Nephron progenitor cell (in vitro differentiated cells): ENCODE data around the gene FERMT3.

ENCODE experiments used
- DNase-seq: peaks from one replicate; pipeline ENCODE4 v3.0.0; 2021
- H3K27ac Mint-ChIP-seq: 2 replicates; pipeline ENCODE4 v1.8.0; 2021; ENCODE audit warnings: mild to moderate bottlenecking, moderate library complexity, mixed read lengths
- H3K27me3 Mint-ChIP-seq: 2 replicates; pipeline ENCODE4 v1.8.0; 2021; ENCODE audit warnings: mild to moderate bottlenecking, low read depth, mixed read lengths; ENCODE audit not compliant: poor library complexity
- H3K36me3 Mint-ChIP-seq: 2 replicates; pipeline ENCODE4 v1.8.0; 2021; ENCODE audit warnings: low read depth, mixed read lengths
- H3K4me1 Mint-ChIP-seq: 2 replicates; pipeline ENCODE4 v1.8.0; 2021; ENCODE audit warnings: mixed read lengths
- H3K4me3 Mint-ChIP-seq: 2 replicates; pipeline ENCODE4 v1.8.0; 2021; ENCODE audit warnings: mild to moderate bottlenecking, moderate library complexity, mixed read lengths
- H3K9me3 Mint-ChIP-seq: 2 replicates; pipeline ENCODE4 v1.8.0; 2021; ENCODE audit warnings: mild to moderate bottlenecking, moderate library complexity, mixed read lengths
- TF ChIP-seq, protein P1 (sequence below): fragments of 200-600 bp; sonication (generic); IDR thresholded peaks from 2 replicates; pipeline ENCODE4 v1.5.0; 2021; ENCODE audit warnings: antibody characterized with exemption

Gene FERMT3

DNA sequence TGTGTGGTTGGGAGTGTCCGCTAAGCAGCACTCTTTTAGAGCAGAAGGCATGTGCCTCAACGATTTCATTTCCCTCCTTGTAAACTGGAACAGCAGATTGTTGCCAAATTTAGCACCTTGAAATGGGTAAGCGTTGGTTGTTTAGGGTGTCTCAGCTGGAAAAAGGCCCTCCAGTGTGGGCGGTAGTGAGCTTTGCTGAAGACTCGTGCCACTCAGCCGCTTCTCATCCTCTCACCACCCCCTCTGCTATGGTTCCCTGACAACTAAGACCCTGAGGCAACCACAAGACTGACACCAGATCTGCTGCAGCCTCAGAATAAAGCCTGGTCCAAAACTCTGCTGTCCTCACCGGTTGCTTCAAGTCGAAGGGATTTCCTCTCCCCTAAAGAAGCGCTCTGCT is 9.9 kb upstream of the FERMT3 start:
- no peaks in the 10 kb centered on the region for H3K4me1 Mint-ChIP-seq
- DNase-seq = no peak
- H3K9me3 Mint-ChIP-seq = no peaks in the 10 kb centered on the region
- TF ChIP-seq, protein P1, sequence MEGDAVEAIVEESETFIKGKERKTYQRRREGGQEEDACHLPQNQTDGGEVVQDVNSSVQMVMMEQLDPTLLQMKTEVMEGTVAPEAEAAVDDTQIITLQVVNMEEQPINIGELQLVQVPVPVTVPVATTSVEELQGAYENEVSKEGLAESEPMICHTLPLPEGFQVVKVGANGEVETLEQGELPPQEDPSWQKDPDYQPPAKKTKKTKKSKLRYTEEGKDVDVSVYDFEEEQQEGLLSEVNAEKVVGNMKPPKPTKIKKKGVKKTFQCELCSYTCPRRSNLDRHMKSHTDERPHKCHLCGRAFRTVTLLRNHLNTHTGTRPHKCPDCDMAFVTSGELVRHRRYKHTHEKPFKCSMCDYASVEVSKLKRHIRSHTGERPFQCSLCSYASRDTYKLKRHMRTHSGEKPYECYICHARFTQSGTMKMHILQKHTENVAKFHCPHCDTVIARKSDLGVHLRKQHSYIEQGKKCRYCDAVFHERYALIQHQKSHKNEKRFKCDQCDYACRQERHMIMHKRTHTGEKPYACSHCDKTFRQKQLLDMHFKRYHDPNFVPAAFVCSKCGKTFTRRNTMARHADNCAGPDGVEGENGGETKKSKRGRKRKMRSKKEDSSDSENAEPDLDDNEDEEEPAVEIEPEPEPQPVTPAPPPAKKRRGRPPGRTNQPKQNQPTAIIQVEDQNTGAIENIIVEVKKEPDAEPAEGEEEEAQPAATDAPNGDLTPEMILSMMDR = no peak
- H3K27me3 Mint-ChIP-seq = no peaks in the 10 kb centered on the region
- H3K4me3 Mint-ChIP-seq = no peak overlapping the region
- peak overlapping the region; percentile 37 for H3K27ac Mint-ChIP-seq
- peaks cover 69% of the 10 kb centered on the region for H3K36me3 Mint-ChIP-seq

DNA sequence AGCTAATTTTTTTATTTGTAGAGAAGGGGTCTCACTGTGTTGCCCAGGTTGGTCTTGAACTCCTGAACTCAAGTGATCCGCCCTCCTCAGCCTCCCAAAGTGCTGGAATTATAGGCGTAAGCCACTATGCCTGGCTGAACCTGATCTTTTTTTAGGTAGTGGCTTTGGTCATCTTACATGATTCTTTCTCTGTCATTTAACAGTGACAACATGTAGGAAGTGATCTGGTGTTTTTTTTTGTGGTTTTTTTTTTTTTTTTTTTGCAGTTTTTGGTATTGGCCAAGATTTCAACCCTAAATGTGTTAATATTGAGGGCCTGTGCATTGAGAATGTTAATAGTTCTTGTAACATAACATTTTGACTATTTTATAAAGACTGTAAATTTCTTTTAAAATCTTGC is 8.0 kb upstream of the FERMT3 start:
- H3K9me3 Mint-ChIP-seq = no peaks in the 10 kb centered on the region
- no peaks in the 10 kb centered on the region for H3K27me3 Mint-ChIP-seq
- TF ChIP-seq, protein P1 = no peak
- peaks cover 73% of the 10 kb centered on the region for H3K36me3 Mint-ChIP-seq
- peaks cover 10% of the 10 kb centered on the region for H3K4me1 Mint-ChIP-seq
- no peak overlapping the region for H3K4me3 Mint-ChIP-seq
- DNase-seq = no peak
- H3K27ac Mint-ChIP-seq = no peak overlapping the region

DNA sequence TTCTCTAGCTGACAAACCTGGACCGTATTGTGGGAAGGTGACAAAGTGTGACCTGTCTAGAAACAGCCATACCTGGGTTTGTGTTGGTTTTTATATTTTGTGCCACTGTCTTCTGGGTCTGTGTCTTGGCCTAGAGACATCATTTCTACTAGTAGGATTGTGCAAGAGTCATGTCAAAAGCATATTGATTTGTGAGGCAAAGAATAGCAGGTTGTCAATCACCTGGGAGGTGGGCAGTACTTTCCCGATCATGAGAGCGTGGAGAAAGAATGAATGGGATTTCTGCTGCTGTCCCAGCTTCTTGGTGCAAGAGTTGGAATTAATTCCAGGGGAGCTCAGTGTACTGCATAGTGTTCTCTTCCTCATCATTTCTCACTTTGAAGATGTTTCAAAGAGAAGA is 5.0 kb upstream of the FERMT3 start:
- Mint-ChIP-seq H3K4me3 (no peak overlapping the region), H3K27ac (peak overlapping the region; percentile 64), H3K9me3 (no peaks in the 10 kb centered on the region), H3K27me3 (no peaks in the 10 kb centered on the region), H3K4me1 (peaks cover 33% of the 10 kb centered on the region), H3K36me3 (peaks cover 62% of the 10 kb centered on the region)
- TF ChIP-seq, protein P1 = no peak
- DNase-seq = no peak

DNA sequence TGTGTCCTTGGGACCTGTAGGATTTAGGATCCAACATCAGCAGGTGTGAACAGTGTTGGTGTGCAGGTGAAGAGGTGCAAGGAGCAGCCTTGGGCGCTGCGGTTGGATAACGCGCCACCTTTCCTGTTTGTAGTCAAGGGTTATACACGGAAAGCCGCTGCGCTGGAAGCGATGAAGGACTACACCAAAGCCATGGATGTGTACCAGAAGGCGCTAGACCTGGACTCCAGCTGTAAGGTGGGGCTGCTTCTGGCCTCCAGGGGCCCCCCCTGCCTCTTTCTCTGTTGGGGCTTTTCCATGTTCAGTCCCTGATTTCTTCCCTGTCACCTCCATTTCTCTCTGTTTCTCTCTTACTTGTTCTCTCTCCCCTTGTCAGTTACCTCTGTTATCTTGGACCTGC is 3.5 kb upstream of the FERMT3 start:
- Mint-ChIP-seq H3K4me3 (no peak overlapping the region), H3K36me3 (peaks cover 49% of the 10 kb centered on the region), H3K27me3 (no peaks in the 10 kb centered on the region), H3K27ac (peak overlapping the region; percentile 98), H3K4me1 (peaks cover 44% of the 10 kb centered on the region), H3K9me3 (no peaks in the 10 kb centered on the region)
- no peak for DNase-seq
- TF ChIP-seq, protein P1 = no peak

DNA sequence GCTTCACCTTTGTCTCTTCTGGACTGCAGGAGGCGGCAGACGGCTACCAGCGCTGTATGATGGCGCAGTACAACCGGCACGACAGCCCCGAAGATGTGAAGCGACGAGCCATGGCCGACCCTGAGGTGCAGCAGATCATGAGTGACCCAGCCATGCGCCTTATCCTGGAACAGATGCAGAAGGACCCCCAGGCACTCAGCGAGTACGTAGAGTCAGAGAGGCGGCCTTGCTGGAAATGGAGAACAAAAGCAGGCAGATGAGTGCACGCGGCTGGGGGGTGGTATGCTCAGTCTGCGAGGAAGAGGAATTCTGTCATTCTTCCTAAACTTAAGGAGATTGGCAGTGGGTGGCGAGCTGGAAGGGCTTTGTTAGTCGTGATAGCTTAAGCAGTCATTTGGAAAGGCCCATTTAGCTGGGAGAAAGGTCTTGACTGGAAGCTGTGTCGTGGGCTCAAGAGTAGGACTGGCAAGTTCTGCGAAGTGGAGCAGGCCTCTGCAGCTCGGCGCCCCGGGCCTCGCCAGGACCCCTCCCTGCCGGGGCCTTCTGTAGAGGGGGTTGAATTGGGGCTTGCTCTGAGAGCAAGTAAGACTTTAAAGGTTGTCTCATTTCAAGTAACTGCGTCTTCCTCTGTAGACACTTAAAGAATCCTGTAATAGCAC is 3.0 kb upstream of the FERMT3 start:
- Mint-ChIP-seq H3K4me3 (peak overlapping the region; percentile 6), H3K27ac (peak overlapping the region; percentile 98), H3K9me3 (no peaks in the 10 kb centered on the region), H3K4me1 (peaks cover 44% of the 10 kb centered on the region), H3K36me3 (peaks cover 49% of the 10 kb centered on the region), H3K27me3 (no peaks in the 10 kb centered on the region)
- TF ChIP-seq, protein P1 = no peak
- no peak for DNase-seq

DNA sequence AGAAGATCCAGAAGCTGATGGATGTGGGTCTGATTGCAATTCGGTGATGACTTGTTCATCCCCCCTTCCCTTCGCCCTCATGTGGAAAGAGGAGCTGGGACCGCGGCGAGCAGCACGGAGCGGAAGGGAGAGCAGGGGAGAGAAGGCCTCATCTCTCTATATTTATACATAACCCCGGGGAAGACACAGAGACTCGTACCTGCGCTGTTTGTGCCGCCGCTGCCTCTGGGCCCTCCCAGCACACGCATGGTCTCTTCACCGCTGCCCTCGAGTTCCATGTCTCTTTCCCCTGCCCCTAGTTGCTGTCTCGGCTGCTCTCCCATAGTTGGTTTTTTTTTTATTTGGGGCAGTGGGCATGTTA is 2.5 kb upstream of the FERMT3 start:
- Mint-ChIP-seq H3K4me1 (peaks cover 49% of the 10 kb centered on the region), H3K27ac (peak overlapping the region; percentile 98), H3K9me3 (no peaks in the 10 kb centered on the region), H3K36me3 (peaks cover 49% of the 10 kb centered on the region), H3K4me3 (no peak overlapping the region), H3K27me3 (no peaks in the 10 kb centered on the region)
- TF ChIP-seq, protein P1 = no peak
- no peak for DNase-seq
